ENCODE results near the gene TMEM250. TPM values are rescaled to one million over a fixed set of nuclear protein-coding genes. Genes with fewer than 3 reads are reported as not detected.
A peak's percentile ranks its signal among the peaks of the same experiment; 100 is the strongest.

TMEM250 gene
- total RNA-seq, 4 donors from 2014 or later, result 34.7 to 75.0 (median 69.2) TPM

DNA sequence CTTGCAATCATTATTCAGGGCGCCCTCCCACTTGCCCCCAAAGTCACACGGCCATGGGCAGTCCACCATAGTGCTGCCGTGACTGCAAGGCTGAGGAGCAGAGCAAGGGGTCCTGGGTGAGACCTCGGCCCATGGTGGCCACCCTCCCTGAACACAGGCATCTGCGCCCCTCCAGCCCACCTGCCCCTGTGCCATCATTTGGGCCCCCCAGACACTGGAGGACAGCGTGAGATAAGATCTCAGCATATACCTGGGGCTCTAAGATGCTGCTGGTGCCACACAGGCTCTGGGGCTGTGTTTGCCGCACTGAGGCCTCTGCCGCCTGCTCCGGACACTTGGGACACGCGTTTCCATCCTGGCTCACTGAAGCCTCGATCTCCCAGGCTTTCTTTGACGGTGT is 3.5 kb downstream of the TMEM250 start:
- H3K36me3 ChIP-seq, result peaks cover 0 to 18% (median 0%) of the 10 kb centered on the region in 3 donors
- peaks cover 2 to 37% (median 22%) of the 10 kb centered on the region in 4 donors for H3K4me1 ChIP-seq
- no peaks in the 10 kb centered on the region for H3K27me3 ChIP-seq
- no peak for DNase-seq
- TF ChIP-seq, protein P1, sequence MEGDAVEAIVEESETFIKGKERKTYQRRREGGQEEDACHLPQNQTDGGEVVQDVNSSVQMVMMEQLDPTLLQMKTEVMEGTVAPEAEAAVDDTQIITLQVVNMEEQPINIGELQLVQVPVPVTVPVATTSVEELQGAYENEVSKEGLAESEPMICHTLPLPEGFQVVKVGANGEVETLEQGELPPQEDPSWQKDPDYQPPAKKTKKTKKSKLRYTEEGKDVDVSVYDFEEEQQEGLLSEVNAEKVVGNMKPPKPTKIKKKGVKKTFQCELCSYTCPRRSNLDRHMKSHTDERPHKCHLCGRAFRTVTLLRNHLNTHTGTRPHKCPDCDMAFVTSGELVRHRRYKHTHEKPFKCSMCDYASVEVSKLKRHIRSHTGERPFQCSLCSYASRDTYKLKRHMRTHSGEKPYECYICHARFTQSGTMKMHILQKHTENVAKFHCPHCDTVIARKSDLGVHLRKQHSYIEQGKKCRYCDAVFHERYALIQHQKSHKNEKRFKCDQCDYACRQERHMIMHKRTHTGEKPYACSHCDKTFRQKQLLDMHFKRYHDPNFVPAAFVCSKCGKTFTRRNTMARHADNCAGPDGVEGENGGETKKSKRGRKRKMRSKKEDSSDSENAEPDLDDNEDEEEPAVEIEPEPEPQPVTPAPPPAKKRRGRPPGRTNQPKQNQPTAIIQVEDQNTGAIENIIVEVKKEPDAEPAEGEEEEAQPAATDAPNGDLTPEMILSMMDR (IDR thresholded peaks at IDR 0.05), result no peak
- TF ChIP-seq POLR2A (IDR thresholded peaks at IDR 0.05), result no peak
- no peak overlapping the region for H3K4me3 ChIP-seq
- no peak overlapping the region for H3K27ac ChIP-seq
- H3K9me3 ChIP-seq, result no peaks in the 10 kb centered on the region

DNA sequence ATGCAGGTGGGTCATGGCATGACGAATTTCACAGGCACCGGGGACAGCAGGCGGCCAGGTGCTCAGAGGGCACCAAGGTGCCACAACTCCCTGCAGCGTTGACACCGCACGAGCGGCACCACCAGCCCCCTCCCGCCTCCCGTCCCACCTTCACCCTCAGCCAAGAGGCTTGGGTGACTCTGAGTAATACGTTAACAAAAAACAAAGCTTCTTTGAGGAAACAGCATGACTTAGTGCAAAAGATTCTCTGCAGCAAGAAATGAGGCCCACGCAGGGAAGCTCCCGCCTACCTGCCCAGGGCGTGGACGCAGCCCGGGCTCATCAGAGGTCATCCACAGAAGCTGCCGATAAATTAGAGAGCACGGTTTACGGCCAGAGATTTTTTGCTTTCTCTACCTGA is 4.1 kb downstream of the TMEM250 start:
- Histone ChIP-seq H3K4me1 (peaks cover 6 to 37% (median 25%) of the 10 kb centered on the region in 4 donors), H3K4me3 (no peak overlapping the region), H3K27me3 (no peaks in the 10 kb centered on the region), H3K9me3 (no peaks in the 10 kb centered on the region), H3K36me3 (peaks cover 0 to 18% (median 0%) of the 10 kb centered on the region in 3 donors), H3K27ac (no peak overlapping the region)
- DNase-seq, result no peak
- TF ChIP-seq POLR2A (IDR thresholded peaks at IDR 0.05), result no peak
- TF ChIP-seq, protein P1 (IDR thresholded peaks at IDR 0.05), result no peak

GRCh38 chr9:136112541-136112940 is 6.1 kb downstream of the TMEM250 start:
- DNase-seq, result no peak
- Histone ChIP-seq H3K27ac (no peak overlapping the region), H3K27me3 (no peaks in the 10 kb centered on the region), H3K4me1 (peaks cover 21 to 48% (median 29%) of the 10 kb centered on the region in 4 donors), H3K4me3 (no peak overlapping the region), H3K36me3 (peaks cover 0 to 18% (median 0%) of the 10 kb centered on the region in 3 donors), H3K9me3 (no peaks in the 10 kb centered on the region)
- no peak for TF ChIP-seq POLR2A (IDR thresholded peaks at IDR 0.05)
- TF ChIP-seq, protein P1 (IDR thresholded peaks at IDR 0.05), result no peak

DNA sequence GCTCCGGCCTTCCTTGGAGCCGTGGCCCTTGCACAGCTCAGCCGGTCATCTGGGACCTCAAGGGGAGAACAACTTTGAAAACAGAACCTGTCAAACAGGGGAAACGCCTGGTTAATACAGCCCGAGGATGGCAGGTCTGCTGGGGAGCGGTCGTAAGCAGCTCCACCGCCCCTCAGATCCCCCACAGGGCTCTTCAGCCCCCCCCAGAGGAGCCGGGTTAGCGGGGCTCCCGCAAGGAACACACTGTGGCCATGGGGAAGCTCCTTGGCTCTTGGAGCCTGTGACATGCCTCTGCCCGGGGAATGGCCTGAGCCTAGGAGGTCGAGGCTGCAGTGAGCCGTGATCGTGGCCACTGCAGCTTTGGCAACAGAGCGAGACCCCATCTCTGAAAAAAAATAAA is 6.8 kb downstream of the TMEM250 start:
- no peaks in the 10 kb centered on the region for H3K9me3 ChIP-seq
- no peak overlapping the region for H3K27ac ChIP-seq
- no peaks in the 10 kb centered on the region for H3K27me3 ChIP-seq
- no peak for DNase-seq
- peaks cover 0 to 18% (median 0%) of the 10 kb centered on the region in 3 donors for H3K36me3 ChIP-seq
- no peak for TF ChIP-seq POLR2A (IDR thresholded peaks at IDR 0.05)
- no peak overlapping the region for H3K4me3 ChIP-seq
- peaks cover 21 to 48% (median 30%) of the 10 kb centered on the region in 4 donors for H3K4me1 ChIP-seq

DNA sequence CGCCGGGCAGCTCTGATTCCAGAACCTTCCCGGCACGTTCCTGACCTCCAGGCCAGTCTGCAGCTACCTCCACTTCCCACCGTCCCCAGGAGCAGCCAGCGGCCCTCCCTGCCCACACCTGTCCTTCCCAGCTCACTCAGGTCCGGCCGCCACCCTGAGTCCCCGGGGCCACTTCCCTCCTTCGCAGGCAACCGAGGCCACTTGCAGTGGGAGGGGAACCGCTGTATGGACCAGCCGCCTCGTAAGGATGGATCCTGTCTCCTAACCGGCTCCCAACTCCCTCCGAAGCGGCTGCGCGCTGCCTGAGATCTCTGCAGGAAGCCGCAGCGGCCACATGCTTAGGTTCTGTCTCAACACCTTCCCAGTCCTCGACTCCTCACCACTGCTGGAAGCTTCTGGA is 7.5 kb downstream of the TMEM250 start:
- Histone ChIP-seq H3K4me3 (no peak overlapping the region), H3K36me3 (peaks cover 0 to 12% (median 0%) of the 10 kb centered on the region in 3 donors), H3K9me3 (no peaks in the 10 kb centered on the region), H3K27me3 (no peaks in the 10 kb centered on the region), H3K4me1 (peaks cover 21 to 50% (median 37%) of the 10 kb centered on the region in 4 donors), H3K27ac (peak overlapping the region in 1 of 4 donors; percentile 75)
- TF ChIP-seq POLR2A (IDR thresholded peaks at IDR 0.05), result no peak
- TF ChIP-seq, protein P1 (IDR thresholded peaks at IDR 0.05), result no peak
- DNase-seq, result no peak

DNA sequence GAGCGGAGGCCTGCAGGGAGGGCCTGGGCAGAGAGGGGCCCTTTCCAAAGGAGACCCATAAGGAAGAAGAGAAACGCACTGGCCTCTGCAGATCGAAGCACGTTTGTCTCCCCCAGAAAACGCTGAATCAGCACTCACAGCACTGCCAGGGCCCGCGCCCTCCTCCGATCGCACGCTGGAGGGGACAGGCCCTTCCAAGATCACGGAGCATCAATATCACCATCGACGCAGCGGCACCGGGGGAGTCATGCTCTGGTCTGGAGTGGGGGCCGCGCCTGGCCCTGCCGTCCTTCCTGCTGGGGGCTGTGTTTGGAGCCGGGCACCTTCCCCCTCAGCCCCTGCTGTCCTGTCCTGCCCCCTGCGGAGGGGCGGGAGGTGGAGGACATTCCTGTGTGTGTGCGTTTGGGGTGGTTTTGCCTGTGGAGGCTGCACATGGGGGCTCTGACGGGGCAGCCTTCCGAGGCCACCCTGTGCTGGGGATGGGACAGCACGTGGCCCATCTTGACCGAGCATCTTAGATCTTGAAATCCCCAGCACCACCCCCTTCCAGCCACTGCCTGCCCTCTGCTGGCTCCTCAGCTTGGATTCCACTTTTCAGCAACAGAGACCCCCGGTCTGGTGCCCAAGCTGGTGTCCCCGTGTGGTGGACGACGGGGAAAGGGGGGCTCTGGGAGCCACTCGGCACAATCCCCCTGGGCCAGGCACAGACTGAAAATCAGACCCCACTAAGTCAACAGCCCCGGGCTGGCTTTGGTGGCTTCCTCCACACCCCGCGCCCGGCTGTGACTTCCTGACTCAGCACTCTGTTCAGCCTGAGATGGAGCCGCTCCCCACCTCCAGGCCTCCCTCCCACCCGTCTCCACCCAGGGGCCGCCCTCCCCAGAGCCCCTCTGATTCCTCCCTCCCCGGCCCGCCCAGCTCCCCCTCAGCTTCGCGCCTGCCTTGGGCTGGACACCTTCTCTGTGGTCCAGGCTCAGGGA is 8.3 kb downstream of the TMEM250 start:
- Histone ChIP-seq H3K9me3 (no peaks in the 10 kb centered on the region), H3K4me3 (peak overlapping the region; percentile 40 to 51 (median 48)), H3K36me3 (peaks cover 0 to 4% (median 0%) of the 10 kb centered on the region in 3 donors), H3K27me3 (no peaks in the 10 kb centered on the region), H3K4me1 (peaks cover 21 to 57% (median 38%) of the 10 kb centered on the region in 4 donors), H3K27ac (peak overlapping the region; percentile 75 to 89 (median 78))
- TF ChIP-seq, protein P1 (IDR thresholded peaks at IDR 0.05), result no peak
- no peak for TF ChIP-seq POLR2A (IDR thresholded peaks at IDR 0.05)
- DNase-seq, result no peak
